NCI-H460 (cell line): Measurements from ENCODE around the gene ERCC2. TPM values are rescaled to one million over a fixed set of nuclear protein-coding genes. Genes with fewer than 3 reads are reported as not detected.

Experiments
- DNase-seq: peaks from one replicate; pipeline ENCODE4 v3.0.0-alpha.2; 2016; ENCODE audit warnings: low read depth; ENCODE audit errors: extremely low read depth
- total RNA-seq: library from RNA; depleted of rRNA; stranded (reverse); fragments of >200 nt; shearing (Covaris generic); gene quantifications from 2 replicates; pipeline ENCODE4 v1.2.3, GENCODE V29; 2014

The ERCC2 gene
- total RNA-seq, 1 experiment from 2014 or later: 11.2 TPM

DNA sequence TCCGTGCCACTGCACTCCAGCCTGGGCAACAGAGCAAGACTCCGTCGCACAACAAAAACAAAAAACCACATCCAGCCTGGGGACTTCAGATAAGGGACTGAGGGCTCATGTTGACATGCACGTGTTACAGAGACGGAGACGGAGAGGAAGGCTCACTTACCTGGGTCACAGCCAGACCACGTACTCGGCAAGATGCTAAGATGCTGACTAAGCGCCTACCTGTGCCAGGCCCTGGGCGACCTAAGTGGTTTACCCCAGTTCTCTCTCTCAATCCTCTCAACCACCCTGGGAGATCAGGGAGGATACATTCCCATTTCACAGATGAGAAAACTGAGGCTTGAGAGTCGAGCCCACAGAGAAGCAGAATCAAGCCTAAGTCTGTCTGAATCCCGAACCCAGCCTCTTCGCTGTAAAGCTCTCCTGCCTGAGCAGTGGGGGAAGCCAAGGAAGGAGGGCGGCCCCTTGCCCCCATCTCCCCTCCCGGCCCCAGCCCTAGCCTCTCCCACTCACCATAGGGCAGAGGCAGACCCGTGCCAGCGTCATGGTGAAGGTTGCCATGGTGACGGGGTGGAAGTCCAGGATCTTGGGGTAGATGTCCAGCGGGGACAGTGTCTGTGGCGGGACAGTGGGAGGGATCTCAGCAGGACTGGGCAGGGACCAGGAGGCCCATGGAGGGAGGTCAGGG lies 13.5 kb downstream of the ERCC2 start:
- no peak for DNase-seq

GRCh38 chr19:45355910-45356309 lies 14.5 kb downstream of the ERCC2 start:
- DNase-seq: no peak

- DNase-seq: no peak
These were observed 15.0 kb downstream of the ERCC2 start for GRCh38 chr19:45355402-45355801.

DNA sequence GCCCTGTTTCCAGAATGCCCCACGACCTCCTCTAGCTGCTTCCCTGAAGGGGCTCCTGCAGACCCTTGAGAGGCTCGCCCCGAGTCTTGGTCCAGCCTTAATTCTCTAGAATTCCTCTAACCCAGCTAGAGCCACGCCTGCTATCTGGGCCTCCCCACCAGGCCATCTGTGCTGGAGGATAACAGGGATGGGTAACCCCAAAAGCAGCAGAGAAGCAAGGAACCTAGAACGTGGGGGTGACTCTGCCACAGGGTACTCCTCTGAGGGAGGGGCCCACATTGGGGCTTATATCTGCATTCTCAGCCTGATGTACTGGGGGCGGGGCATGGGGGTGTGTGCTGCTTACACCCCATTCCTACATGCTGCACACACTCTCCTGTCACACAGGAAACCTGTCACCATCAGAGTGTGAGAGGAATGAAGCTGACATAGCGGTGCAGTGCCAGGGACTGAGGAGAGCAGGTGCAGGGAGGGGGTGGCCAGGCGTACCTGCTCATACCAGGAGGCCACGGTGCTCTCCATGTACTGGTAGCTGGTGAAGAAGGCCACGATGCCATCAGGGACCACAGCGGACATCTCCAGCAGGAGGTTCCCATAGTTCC lies 16.0 kb downstream of the ERCC2 start:
- DNase-seq: no peak

DNA sequence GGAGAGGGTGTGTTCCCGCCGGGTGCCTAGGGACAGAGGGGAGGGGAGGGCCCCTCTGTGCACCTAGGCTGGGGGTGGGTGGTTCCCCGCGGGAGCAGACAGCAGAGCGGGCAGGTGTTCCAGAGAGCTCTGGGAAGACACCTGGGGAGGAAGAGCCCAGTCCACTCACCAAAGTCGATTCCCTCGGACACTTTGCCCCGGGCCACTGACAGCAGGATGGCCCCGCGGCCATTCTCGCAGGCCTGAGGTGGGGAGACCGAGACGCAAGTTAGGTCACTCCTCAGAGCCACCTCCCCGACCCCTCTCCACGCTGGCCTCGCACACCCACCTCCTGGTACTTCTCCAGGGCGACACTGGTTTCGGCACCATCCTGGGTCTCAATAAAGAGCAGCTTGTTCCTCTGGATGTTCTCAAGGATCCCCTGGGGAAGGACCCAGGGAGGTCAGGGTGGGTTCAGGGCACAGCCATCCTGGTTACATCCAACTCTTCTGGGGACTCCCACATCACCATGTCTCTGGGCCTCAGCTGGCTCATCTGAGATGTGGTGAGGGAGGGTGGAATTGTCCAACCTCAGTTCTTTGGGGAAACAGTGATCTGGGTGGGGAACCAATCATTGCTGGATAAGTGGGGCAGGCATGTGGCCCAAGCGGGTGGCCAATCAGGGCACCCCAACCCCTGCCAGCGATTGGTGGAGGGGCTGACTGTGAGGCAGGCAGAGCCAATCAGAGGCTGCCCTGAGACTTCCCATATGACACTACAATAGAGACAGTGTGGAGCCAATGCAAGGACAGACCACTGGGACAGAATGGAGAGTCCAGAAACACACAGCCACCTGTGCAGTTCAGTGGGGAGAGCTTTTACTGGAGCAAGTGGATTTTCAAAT lies 17.2 kb downstream of the ERCC2 start:
- no peak for DNase-seq

- no peak for DNase-seq
These were observed 17.9 kb downstream of the ERCC2 start for GRCh38 chr19:45352471-45352870.

DNA sequence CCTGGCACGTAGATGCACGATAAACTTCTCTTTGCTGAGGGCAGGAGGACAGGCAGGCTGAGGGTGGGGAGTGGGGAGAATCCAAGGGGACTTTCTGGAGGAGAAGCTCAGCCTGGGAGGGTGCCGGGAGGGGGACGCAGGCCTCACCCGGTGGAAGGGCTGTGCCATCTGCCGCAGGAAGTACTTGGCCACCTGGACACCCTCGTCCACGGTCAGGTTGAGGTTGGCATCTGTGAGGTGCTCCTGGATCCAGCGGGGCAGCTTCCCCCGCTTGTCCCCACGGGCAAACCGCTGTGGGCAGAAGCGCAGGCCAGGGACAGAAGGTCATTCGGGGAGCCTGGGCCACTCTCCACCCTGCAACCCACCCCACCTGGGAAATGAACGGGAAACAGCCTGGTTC lies 18.3 kb downstream of the ERCC2 start:
- no peak for DNase-seq

GRCh38 chr19:45351401-45351952 lies 18.9 kb downstream of the ERCC2 start:
- no peak for DNase-seq

DNA sequence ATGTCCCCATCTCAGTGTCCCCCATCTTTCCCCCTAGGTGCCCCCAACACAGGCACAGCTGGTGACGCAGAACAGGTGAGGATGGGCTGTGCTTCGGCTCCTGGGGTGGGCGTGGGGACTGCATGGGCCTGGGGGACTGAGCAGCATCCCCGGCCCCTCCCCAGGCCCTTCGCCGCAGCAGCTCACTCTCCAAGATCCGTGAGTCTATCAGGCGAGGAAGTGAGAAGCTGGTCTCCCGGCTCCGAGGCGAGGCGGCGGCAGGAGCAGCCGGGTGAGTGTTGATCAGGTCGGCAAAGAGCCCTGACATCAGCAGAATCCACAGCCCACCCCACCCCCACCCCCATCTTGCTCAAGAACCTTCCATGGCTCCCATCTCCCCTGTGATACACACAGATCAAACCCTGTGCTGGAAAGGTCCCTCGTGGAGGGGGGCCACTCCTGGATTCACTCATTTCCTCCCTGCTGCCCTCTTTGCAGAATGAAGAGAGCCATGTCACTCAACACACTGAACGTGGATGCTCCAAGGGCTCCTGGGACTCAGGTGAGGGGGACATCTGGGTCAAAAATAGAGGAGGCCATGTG lies 19.8 kb downstream of the ERCC2 start:
- no peak for DNase-seq

DNA sequence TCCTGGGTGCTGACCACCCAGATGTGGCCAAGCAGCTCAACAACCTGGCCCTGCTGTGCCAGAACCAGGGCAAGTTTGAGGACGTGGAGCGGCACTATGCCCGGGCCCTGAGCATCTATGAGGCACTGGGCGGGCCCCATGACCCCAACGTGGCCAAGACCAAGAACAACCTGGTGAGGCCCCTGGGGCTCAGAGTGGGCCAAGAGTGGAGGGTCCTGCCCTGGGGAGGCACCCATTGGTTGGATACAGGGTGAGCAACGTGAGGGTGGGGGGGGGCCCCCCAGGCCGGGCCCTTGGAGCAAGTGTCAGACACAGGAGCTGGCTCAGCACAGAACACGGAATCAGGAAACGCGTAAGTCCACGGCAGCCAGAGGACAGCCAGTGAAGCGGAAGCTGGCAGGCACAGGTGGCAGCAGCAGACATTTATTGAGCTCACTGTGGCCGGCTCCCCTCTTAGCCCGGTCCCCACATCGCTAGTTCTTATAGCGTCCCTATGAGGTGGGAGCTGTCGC lies 20.9 kb downstream of the ERCC2 start:
- DNase-seq: no peak

GRCh38 chr19:45349126-45349415 lies 21.3 kb downstream of the ERCC2 start:
- no peak for DNase-seq

DNA sequence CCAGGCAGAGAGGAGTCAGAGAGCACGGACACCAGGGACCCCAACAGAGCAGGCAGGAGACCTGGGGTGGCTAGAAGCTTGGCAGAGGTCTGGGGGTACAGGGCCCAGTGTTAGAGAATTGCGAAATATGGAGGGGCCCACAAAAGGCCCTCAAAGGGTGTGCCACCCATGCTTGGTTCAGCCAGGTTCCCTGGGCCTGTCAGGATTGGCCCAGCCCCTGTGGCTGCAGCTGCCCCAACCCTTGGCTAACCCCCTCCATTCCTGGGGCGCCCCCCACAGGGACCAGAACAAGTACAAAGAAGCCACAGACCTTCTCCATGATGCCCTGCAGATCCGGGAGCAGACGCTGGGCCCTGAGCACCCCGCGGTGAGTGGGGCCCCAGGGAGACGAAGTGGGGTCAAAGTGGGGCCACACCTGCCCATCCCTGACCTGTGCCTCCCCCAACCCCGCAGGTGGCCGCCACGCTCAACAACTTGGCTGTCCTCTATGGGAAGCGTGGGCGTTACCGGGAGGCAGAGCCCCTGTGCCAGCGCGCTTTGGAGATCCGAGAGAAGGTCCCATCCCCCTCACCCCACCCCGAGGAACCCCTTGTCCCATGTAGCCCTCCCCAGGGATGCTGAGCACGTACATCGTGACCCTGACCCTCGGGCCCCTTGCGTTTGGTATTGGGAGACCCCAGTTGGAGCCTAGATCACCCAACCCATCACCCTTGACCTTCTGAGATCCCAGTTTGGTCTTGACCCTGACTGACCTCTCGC lies 21.8 kb downstream of the ERCC2 start:
- DNase-seq: no peak

DNA sequence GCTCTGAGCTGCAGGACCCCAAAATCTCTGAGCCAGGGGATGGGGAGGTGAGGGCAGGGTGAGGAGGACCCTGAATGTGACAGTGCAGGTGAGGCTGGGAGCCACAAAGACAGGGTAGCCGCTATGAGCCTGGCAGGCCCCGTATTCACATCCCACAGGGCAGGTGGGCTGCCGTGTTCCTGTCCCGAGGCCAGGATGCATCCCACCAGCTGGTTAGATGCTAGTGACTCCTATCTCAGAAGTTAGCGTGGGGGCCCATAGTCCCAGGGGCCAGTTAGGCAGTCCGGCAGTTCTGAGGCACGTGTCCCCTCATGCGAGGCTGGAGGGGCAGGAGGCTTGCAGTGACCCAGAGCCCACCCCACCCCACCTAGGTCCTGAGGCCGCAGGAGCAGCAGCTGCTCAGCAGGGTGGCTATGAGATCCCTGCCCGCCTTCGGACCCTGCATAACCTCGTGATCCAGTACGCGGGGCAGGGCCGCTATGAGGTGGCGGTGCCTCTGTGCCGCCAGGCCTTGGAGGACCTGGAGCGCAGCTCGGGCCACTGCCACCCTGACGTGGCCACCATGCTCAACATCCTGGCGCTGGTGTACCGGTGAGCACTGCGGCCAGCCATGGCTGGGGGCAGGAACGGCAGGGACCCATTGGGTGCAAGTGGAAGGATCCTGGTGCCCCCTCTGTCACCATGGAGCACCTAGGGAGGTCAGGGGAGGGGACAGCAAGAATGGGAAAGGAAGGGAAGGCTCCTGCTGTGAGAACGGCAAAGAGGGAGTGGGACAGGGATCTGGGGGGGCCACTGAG lies 22.6 kb downstream of the ERCC2 start:
- DNase-seq: no peak

- no peak for DNase-seq
These were observed 23.9 kb downstream of the ERCC2 start for GRCh38 chr19:45346449-45346848.

DNA sequence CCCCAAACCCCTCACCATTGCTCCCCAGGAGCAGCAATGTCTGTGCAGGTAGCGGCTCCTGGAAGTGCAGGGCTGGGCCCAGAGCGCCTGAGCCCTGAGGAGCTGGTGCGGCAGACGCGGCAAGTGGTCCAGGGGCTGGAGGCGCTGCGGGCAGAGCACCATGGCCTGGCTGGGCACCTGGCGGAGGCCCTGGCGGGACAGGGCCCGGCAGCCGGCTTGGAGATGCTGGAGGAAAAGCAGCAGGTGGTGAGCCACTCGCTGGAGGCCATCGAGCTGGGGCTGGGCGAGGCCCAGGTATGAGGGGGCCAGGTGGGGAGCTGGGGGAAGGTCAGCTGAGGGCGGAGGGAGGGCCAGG lies 24.9 kb downstream of the ERCC2 start:
- no peak for DNase-seq

DNA sequence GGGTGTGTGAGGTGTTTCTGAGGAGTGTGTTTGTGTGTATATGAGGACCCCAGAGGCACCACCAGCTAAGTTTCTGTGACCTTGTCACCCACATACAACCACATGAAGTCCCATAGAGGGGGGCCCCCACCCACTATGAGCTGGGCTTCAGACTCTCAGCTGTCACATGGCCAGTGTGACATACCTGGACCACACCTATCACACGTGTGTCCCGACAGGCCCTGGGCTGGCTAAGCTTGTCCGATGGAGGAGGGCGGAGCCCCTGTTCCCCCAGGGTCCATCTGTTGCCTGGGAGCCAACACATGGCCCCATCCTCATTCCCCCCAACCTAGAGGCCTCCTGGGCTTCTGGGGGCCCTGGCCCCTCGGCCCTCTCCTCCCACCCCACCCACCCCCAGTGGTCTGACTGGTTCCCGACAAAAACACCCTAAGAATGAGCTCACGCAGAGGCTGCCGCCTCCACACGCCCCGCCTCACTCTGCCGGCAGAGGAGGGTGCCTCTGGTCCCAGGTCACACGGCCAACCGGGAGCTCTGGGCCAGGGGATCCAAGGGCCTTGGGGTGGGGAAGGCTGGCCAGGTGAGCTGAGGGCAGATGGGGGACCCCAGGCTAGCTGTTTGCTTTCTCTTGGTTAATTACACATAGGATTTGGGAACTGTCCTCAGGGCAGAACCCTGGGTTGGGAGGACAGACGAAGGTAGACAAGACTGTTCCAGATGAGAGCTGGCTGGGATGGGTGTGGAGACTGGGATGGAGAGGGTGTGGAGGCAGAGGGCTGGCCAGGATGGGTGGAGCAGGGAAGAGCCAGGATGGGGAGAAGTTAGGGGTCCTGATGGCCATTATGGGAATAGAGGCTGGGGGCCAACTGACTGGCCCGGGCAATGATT lies 25.5 kb downstream of the ERCC2 start:
- DNase-seq: no peak

GRCh38 chr19:45342911-45343310 lies 27.5 kb downstream of the ERCC2 start:
- DNase-seq: no peak

- DNase-seq: no peak
These were observed 29.4 kb downstream of the ERCC2 start for GRCh38 chr19:45340899-45341453.
